OCI-LY3 (cell line): ENCODE data around the gene ACOXL.

Experiments used
- H2AFZ ChIP-seq: fragments of 200-600, 300-600 bp; shearing (Covaris generic); 2 replicates; pipeline ENCODE4 v1.6.0; 2014; ENCODE audit warnings: antibody characterized with exemption, low read depth, low read length
- H3K27ac ChIP-seq: fragments of 200-600, 300-600 bp; sonication (generic); 2 replicates; pipeline ENCODE4 v1.5.1; 2014; ENCODE audit warnings: mild to moderate bottlenecking, low read length, moderate library complexity, mixed read lengths
- H3K27me3 ChIP-seq: fragments of 200-600, 300-600 bp; sonication (generic); 2 replicates; pipeline ENCODE4 v1.6.1; 2014; ENCODE audit warnings: low read depth, low read length, mixed read lengths
- H3K36me3 ChIP-seq: fragments of 200-600, 300-600 bp; sonication (generic); replicated peaks from 2 replicates; pipeline ENCODE3; 2014; ENCODE audit warnings: low read depth, low read length, mixed read lengths
- H3K4me1 ChIP-seq: fragments of 300-600, 200-600 bp; sonication (generic); 2 replicates; pipeline ENCODE4 v1.6.1; 2014; ENCODE audit warnings: low read length, mixed read lengths
- H3K4me2 ChIP-seq: fragments of 200-600, 300-600 bp; sonication (generic); 2 replicates; pipeline ENCODE4 v1.6.1; 2014; ENCODE audit warnings: low read length, mixed read lengths
- H3K4me3 ChIP-seq: fragments of 300-600, 200-600 bp; sonication (generic); 2 replicates; pipeline ENCODE4 v1.5.1; 2014; ENCODE audit warnings: antibody characterized with exemption, mild to moderate bottlenecking, low read length, moderate library complexity
- H3K79me2 ChIP-seq: fragments of 300-600, 200-600 bp; shearing (Covaris generic); 2 replicates; pipeline ENCODE4 v1.6.1; 2014; ENCODE audit warnings: mild to moderate bottlenecking, low read length, mixed read lengths
- H3K9ac ChIP-seq: fragments of 300-600, 200-600 bp; shearing (Covaris generic); 2 replicates; pipeline ENCODE4 v1.6.0; 2014; ENCODE audit warnings: mild to moderate bottlenecking, low read length, moderate library complexity
- H3K9me3 ChIP-seq: fragments of 200-600, 300-600 bp; shearing (Covaris generic); 2 replicates; pipeline ENCODE4 v1.6.1; 2014; ENCODE audit warnings: low read length, mixed read lengths; ENCODE audit not compliant: insufficient read depth
- H4K20me1 ChIP-seq: fragments of 200-600, 300-600 bp; sonication (generic); 2 replicates; pipeline ENCODE4 v1.6.1; 2016; ENCODE audit warnings: low read length, mixed read lengths; ENCODE audit not compliant: insufficient read depth
- CTCF ChIP-seq: fragments of 200-600, 300-600 bp; sonication (generic); IDR thresholded peaks from 2 replicates; pipeline ENCODE4 v1.5.1; 2014; ENCODE audit warnings: antibody characterized with exemption, low read length, low read depth
- EZH2phosphoT487 ChIP-seq: fragments of 200-600 bp; shearing (Covaris generic); IDR thresholded peaks from 2 replicates; pipeline ENCODE4 v1.6.1; 2018; ENCODE audit warnings: antibody characterized with exemption, mixed run types, low read depth

The ACOXL gene

GRCh38 chr2:110955045-110955444, 222.7 kb downstream of the ACOXL start:
- H4K20me1 ChIP-seq = no peaks in the 10 kb centered on the region
- no peak overlapping the region for H3K4me2 ChIP-seq
- TF ChIP-seq EZH2phosphoT487 = no peak
- no peak for TF ChIP-seq CTCF
- H3K9me3 ChIP-seq = no peaks in the 10 kb centered on the region
- H3K27ac ChIP-seq = no peak overlapping the region
- no peaks in the 10 kb centered on the region for H3K4me1 ChIP-seq
- no peak overlapping the region for H3K4me3 ChIP-seq
- no peaks in the 10 kb centered on the region for H3K36me3 ChIP-seq
- no peak overlapping the region for H3K9ac ChIP-seq
- no peak overlapping the region for H2AFZ ChIP-seq
- H3K79me2 ChIP-seq = no peaks in the 10 kb centered on the region
- H3K27me3 ChIP-seq = peaks cover 34% of the 10 kb centered on the region

GRCh38 chr2:110955556-110955955, 223.2 kb downstream of the ACOXL start:
- Histone ChIP-seq H4K20me1 (no peaks in the 10 kb centered on the region), H3K27me3 (peaks cover 34% of the 10 kb centered on the region), H3K9ac (no peak overlapping the region), H3K36me3 (no peaks in the 10 kb centered on the region), H3K4me2 (no peak overlapping the region), H2AFZ (no peak overlapping the region), H3K79me2 (no peaks in the 10 kb centered on the region), H3K4me3 (no peak overlapping the region), H3K27ac (no peak overlapping the region), H3K9me3 (no peaks in the 10 kb centered on the region), H3K4me1 (no peaks in the 10 kb centered on the region)
- no peak for TF ChIP-seq EZH2phosphoT487

GRCh38 chr2:110957293-110957692, 224.9 kb downstream of the ACOXL start:
- Histone ChIP-seq H3K9ac (no peak overlapping the region), H3K4me2 (no peak overlapping the region), H2AFZ (no peak overlapping the region), H3K36me3 (no peaks in the 10 kb centered on the region), H3K27me3 (peaks cover 27% of the 10 kb centered on the region), H3K27ac (no peak overlapping the region), H3K4me3 (no peak overlapping the region), H3K9me3 (no peaks in the 10 kb centered on the region), H3K4me1 (no peaks in the 10 kb centered on the region), H3K79me2 (no peaks in the 10 kb centered on the region), H4K20me1 (no peaks in the 10 kb centered on the region)
- TF ChIP-seq CTCF (no peak), EZH2phosphoT487 (no peak)

GRCh38 chr2:110958346-110959119, 226.2 kb downstream of the ACOXL start:
- Histone ChIP-seq H4K20me1 (no peaks in the 10 kb centered on the region), H3K4me2 (no peak overlapping the region), H3K79me2 (no peaks in the 10 kb centered on the region), H3K4me3 (no peak overlapping the region), H3K36me3 (no peaks in the 10 kb centered on the region), H3K27me3 (peaks cover 24% of the 10 kb centered on the region), H2AFZ (no peak overlapping the region), H3K4me1 (no peaks in the 10 kb centered on the region), H3K9me3 (no peaks in the 10 kb centered on the region), H3K27ac (no peak overlapping the region), H3K9ac (no peak overlapping the region)
- TF ChIP-seq EZH2phosphoT487 (no peak), CTCF (no peak)
